ENCODE measurements around the gene RTN4RL1.
"Not testable (repeated sequence)": the region's sequence is repeated elsewhere in the genome, so short reads cannot be mapped to it uniquely, and the experiment has no call there.

Gene RTN4RL1

GRCh38 chr17:2024572-2025219, 438 bp downstream of the RTN4RL1 start:
- no peak for DNase-seq

GRCh38 chr17:2023692-2024571, 1.2 kb downstream of the RTN4RL1 start:
- peak; percentile 37 for DNase-seq

- DNase-seq, result no peak
Measured at GRCh38 chr17:2023256-2023655, 1.9 kb downstream of the RTN4RL1 start.

GRCh38 chr17:2022647-2023240, 2.4 kb downstream of the RTN4RL1 start:
- DNase-seq, result no peak

- DNase-seq, result no peak
Measured at GRCh38 chr17:2020721-2021120, 4.4 kb downstream of the RTN4RL1 start.

GRCh38 chr17:2019723-2020122, 5.4 kb downstream of the RTN4RL1 start:
- no peak for DNase-seq

GRCh38 chr17:2018716-2019510, 6.2 kb downstream of the RTN4RL1 start:
- no peak for DNase-seq

GRCh38 chr17:2017274-2017941, 7.7 kb downstream of the RTN4RL1 start:
- DNase-seq, result no peak

GRCh38 chr17:2016494-2016893, 8.6 kb downstream of the RTN4RL1 start:
- no peak for DNase-seq

- no peak for DNase-seq
Measured at GRCh38 chr17:2015314-2015713, 9.8 kb downstream of the RTN4RL1 start.

GRCh38 chr17:2013994-2014317, 11.2 kb downstream of the RTN4RL1 start:
- no peak for DNase-seq

- not testable (repeated sequence) for DNase-seq
Measured at GRCh38 chr17:2013220-2013993, 11.7 kb downstream of the RTN4RL1 start.

GRCh38 chr17:2012499-2012898, 12.6 kb downstream of the RTN4RL1 start:
- DNase-seq, result no peak

- DNase-seq, result peak; percentile 71
Measured at GRCh38 chr17:2011411-2012371, 13.4 kb downstream of the RTN4RL1 start.

- DNase-seq, result no peak
Measured at GRCh38 chr17:2009737-2010136, 15.4 kb downstream of the RTN4RL1 start.

GRCh38 chr17:2008332-2009126, 16.6 kb downstream of the RTN4RL1 start:
- DNase-seq, result no peak

GRCh38 chr17:2004435-2004952, 20.6 kb downstream of the RTN4RL1 start:
- DNase-seq, result no peak

- no peak for DNase-seq
Measured at GRCh38 chr17:2003525-2003924, 21.6 kb downstream of the RTN4RL1 start.

- no peak for DNase-seq
Measured at GRCh38 chr17:2002767-2003329, 22.3 kb downstream of the RTN4RL1 start.
